ENCODE results near the gene EFNA1.
A peak's percentile ranks its signal among the peaks of the same experiment; 100 is the strongest.

DNA sequence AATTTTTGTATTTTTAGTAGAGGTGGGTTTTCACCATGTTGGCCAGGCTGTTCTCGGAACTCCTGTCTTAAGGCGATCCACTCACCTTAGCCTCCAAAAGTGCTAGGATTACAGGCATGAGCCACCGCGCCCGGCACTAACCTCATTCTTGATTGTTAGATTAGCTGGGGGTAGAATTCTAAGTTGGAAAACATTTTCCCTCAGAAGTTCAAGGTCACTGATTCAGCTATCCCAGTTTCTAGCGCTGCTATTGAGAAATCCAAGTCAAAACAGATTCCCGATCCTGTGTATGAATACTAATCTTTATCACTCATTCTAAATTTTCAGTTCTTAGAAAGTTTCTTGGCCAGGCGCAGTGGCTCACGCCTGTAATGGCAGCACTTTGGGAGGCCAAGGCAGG is 24.4 kb upstream of the EFNA1 start:
- TF ChIP-seq, protein P1, sequence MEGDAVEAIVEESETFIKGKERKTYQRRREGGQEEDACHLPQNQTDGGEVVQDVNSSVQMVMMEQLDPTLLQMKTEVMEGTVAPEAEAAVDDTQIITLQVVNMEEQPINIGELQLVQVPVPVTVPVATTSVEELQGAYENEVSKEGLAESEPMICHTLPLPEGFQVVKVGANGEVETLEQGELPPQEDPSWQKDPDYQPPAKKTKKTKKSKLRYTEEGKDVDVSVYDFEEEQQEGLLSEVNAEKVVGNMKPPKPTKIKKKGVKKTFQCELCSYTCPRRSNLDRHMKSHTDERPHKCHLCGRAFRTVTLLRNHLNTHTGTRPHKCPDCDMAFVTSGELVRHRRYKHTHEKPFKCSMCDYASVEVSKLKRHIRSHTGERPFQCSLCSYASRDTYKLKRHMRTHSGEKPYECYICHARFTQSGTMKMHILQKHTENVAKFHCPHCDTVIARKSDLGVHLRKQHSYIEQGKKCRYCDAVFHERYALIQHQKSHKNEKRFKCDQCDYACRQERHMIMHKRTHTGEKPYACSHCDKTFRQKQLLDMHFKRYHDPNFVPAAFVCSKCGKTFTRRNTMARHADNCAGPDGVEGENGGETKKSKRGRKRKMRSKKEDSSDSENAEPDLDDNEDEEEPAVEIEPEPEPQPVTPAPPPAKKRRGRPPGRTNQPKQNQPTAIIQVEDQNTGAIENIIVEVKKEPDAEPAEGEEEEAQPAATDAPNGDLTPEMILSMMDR (IDR thresholded peaks at IDR 0.05; ENCODE audit: low read depth, low read length, missing input control), result no peak
- TF ChIP-seq, protein P2, sequence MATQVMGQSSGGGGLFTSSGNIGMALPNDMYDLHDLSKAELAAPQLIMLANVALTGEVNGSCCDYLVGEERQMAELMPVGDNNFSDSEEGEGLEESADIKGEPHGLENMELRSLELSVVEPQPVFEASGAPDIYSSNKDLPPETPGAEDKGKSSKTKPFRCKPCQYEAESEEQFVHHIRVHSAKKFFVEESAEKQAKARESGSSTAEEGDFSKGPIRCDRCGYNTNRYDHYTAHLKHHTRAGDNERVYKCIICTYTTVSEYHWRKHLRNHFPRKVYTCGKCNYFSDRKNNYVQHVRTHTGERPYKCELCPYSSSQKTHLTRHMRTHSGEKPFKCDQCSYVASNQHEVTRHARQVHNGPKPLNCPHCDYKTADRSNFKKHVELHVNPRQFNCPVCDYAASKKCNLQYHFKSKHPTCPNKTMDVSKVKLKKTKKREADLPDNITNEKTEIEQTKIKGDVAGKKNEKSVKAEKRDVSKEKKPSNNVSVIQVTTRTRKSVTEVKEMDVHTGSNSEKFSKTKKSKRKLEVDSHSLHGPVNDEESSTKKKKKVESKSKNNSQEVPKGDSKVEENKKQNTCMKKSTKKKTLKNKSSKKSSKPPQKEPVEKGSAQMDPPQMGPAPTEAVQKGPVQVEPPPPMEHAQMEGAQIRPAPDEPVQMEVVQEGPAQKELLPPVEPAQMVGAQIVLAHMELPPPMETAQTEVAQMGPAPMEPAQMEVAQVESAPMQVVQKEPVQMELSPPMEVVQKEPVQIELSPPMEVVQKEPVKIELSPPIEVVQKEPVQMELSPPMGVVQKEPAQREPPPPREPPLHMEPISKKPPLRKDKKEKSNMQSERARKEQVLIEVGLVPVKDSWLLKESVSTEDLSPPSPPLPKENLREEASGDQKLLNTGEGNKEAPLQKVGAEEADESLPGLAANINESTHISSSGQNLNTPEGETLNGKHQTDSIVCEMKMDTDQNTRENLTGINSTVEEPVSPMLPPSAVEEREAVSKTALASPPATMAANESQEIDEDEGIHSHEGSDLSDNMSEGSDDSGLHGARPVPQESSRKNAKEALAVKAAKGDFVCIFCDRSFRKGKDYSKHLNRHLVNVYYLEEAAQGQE (IDR thresholded peaks at IDR 0.05), result peak; percentile 86
- TF ChIP-seq SP1 (IDR thresholded peaks at IDR 0.05), result peak; percentile 70

Data from liver (tissue), 3 donors.